GM18951 (cell line): Measurements from ENCODE around the gene FOXP1.

ENCODE experiments used
- POLR2A ChIP-seq: IDR thresholded peaks from 4 replicates; pipeline ENCODE4 v1.6.1; 2011; ENCODE audit warnings: mild to moderate bottlenecking; ENCODE audit not compliant: insufficient read length, insufficient read depth; ENCODE audit errors: extremely low read depth
- in situ Hi-C: fragments of 300-500 bp; cut with MboI; formaldehyde crosslinking; loops from one replicate; pipeline ENCODE4 v1.12.0; 2022; ENCODE audit warnings: low sequenced_read_pairs, mixed read lengths, inconsistent platforms; ENCODE audit not compliant: unreplicated experiment

FOXP1 gene

DNA sequence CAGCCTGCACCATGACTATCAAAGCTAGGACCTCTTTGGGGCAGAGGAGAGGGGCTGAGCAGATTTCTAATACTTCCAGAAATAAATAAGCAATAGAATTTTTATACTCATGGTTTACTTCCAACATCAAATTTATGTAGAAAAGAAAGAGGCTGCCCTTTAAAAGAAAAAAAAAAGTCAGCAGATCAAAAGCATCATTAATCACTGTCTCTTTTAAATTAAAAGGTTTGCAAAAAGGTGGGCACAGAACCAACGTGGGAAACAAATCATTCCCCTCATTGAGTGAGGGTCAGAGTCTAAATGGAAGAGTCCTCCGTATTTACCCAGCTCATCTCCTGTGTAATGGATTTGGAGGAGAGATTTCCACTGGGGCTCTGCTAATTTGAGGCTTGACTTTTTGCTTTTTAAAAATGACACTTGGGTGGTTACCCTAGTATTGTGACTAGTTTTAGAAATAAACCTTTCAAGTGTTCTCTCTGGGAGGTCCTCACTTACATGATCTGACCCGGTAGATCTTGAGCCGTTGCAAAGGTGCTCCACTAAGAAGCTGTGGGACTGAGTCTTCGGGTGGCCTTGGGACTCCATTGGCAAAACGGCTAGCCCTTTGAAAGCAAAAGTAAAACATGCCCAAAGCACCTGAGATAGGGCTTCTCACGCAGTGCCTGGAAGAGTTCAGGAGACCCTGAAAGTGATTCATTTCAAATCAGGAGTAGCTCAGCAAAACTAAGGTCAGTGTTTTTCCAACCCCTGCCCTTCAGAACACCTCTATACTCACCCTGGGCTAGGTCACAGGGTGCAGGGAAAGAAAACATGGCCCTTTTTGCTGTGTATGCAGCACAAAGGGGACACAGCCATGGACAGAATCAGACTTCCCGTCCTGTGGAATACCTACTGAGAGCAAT is 320.9 kb downstream of the FOXP1 start:
- in situ Hi-C loops, result no loop called here
- no peak for TF ChIP-seq POLR2A

DNA sequence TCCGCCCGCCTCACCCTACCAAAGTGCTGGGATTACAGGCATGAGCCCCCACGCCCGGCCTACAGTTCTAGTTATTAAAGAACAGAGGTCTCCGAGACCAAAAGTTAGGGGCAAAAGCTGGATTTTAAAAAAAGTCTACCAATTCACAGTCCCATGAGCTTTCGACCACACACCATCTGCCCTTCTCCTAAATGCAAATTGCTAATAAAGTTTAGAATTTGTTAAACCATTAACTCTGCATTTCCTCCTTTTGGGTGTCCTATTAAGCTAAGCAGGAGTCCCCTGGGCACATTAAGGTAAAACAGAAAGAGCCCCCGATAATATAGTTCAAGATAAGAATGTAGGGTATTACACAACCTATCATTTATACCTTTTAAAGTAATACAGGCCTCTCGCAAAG is 322.7 kb downstream of the FOXP1 start:
- TF ChIP-seq POLR2A, result no peak
- in situ Hi-C loops, result no loop called here

DNA sequence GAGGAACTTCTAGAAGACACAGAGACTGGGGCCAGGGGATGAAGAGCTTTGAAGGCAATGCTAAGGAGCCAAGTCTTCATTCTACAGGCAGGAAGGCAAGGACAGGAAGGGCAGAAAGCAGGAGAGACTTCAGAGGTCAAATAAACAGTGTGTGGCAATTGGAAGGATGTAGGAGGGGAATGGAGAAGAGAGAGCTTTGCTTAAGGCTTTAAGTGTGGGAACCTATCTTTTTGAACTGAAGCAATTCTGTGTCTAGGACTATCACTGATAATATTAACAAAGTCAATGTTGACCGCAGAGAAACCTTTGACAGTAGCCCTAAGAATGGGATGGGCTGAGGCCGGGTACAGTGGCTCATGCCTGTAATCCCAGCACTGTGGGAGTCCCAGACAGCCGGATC is 325.0 kb downstream of the FOXP1 start:
- TF ChIP-seq POLR2A, result no peak
- in situ Hi-C loops, result no loop called here

DNA sequence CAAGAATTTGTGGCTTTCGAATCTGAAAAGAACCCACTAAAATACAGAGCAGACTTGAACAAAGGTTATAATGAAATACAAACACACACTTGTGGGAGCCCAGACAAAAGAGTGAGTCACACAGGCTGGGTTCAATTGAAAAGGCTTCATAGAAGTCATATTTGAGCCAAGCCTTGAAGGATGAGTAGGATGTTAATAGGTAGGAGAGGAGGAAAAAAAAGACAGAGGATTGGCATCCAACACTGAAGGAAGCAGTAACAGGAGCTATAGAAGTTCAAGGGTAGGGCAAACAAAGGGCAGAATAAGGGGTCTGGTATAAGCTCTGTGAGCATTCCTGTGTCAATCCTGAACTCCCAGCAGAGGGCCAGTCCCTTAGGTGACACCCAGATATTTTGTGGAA is 325.4 kb downstream of the FOXP1 start:
- in situ Hi-C loops, result no loop called here
- no peak for TF ChIP-seq POLR2A

DNA sequence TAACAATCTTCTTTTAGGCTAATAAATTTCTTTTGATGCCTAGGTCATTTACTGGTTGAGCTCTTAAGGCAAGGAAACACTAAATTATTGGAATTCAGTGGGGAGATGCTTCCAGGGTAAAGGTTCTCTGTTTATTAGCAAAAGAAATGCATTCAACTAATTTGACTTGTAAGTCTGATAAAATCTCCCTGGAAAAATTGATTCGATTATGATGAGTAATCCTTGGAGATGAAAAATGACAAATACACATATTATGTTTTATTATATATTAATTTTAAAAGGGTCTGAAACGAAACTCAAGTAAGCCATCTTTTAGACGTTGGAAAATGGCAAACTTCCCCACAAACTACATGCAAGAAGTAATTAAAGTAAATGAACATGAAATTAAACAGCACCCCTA is 328.0 kb downstream of the FOXP1 start:
- TF ChIP-seq POLR2A, result no peak
- in situ Hi-C loops, result no loop called here

DNA sequence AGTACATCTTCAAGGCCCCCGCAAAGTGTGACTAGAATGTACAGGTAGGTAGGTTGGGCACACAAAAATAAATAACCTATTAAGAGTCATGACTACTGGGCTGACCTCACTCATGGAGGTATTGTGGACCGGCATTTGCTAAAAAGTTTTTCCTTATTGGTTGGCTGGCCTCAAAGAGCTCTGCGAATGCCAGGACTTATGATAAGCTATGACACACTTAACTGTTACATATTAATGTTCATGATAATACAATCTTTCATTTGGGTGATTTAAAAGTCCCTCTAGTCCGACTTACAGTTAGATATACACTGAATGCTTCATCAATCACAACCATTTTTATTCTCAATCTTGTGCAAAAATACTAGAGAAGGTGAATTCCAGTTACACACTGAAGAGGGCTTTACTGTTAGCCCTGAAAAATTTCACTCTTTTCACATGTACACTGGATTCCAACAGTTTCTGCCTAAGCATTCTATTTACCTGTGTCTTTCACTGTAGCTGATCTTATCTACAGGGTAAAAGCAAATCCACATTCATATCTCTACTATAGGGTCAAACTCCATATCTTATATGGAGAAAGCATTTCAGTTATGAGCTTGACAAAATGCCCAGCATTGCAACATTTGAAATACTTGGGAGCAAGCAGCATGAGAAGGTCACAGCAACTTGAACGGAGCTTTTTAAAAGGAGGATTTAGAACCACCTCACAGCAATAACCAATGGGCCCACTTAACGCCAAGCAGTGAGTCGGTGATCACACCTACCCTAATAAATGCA is 329.1 kb downstream of the FOXP1 start:
- in situ Hi-C loops, result no loop called here
- no peak for TF ChIP-seq POLR2A

DNA sequence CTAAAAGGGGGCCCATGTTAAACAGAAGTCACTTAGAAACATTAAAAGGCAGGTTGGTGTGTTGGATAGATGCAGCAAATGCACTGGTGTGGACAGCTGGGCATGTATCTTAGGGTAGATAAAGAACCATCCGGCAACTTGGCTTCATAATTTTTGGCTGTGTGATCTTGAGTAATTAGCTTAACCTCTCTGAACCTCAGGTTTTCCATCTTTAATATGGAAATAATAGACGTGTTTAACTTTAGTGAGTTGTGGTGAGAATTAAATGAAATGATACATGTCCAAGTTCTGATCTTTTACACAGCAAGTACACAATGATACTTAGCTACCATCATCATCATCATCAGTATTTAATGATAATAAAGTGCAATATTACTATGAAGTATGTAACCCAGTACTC is 330.4 kb downstream of the FOXP1 start:
- TF ChIP-seq POLR2A, result no peak
- in situ Hi-C loops, result no loop called here

DNA sequence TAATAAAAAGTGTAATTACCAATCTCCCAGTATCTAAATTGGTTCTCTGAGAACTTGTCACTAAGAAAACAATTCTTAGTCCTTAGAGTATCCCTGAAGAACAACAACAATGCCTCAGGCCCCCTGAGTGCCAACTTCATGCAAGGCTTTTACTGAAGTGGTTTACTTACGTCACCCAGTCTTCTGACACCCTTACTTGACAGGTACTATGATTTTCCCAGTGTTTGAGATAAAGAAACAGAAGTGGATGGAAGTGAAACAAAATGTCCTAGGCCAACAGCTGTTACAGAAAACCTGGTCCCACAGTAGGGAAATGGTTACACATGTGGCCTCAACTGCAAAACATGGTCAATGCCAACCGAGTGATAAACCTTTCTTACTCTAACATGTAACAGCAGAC is 331.1 kb downstream of the FOXP1 start:
- in situ Hi-C loops, result no loop called here
- TF ChIP-seq POLR2A, result no peak

DNA sequence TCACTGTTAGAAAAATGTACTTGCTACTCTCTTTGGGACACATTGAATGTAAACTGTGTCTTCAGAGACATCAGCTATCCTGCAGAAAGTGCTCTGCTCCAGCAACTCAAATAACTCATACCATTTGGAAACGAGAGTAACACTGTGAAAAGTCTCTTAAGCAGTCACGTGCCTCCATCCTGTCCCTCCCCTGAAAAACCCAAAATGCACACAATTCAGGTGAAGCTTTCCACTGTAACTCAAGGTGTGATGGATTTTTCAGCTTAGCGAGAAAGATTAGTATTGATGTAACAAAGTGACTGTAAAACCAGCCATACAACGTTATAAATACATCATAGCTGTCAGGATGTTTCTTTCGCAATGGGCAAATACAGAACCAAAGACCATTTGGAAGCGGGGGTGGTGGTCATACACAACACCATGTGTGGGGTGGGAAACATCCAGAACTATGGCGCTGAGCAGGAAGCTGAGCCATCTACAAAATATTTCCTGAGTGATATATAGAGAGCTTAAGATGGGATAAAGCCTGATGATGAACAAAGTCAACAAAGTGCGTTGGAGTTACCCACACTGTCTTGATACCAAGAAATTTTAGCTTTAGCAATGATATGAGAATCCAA is 332.3 kb downstream of the FOXP1 start:
- in situ Hi-C loops, result no loop called here

DNA sequence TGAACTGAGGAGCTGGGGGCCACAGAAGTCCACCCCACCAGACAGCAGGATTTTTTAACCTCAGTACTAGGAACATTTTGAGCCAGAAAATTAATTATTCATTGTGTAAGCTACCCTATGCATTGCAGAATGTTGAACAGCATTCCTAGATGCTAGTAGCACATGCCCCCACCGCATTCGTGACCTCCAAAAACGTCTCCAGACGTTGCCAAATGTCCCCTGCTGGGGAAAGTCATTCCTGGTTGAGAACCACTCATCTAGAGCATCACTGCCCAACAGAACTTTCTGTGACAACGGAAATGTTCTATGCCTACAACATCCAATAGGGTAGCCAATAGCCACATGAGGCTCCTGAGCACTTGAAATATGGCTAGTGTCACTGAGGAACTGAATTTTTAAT is 333.5 kb downstream of the FOXP1 start:
- in situ Hi-C loops, result no loop called here
- no peak for TF ChIP-seq POLR2A

More for the DNA sequence above, 332.3 kb downstream of the FOXP1 start:
- TF ChIP-seq POLR2A, result no peak

DNA sequence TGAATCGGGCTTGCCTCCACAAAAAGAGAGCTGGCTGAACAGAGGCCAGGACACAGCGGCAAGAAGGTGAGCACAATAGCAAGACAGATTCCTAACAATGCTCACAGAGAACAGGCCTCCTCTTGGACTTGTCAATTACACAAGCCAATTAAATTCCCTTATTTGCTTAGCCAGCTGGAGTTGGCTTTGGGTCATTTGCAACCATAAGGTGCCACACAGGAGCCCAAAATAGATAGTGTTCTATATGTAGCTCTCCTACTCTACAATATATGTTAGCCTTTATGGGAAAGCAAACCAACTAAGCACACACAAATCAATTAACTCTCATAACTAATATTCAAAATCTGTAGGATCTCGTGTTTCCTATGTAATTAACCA is 335.6 kb downstream of the FOXP1 start:
- TF ChIP-seq POLR2A, result no peak
- in situ Hi-C loops, result no loop called here

DNA sequence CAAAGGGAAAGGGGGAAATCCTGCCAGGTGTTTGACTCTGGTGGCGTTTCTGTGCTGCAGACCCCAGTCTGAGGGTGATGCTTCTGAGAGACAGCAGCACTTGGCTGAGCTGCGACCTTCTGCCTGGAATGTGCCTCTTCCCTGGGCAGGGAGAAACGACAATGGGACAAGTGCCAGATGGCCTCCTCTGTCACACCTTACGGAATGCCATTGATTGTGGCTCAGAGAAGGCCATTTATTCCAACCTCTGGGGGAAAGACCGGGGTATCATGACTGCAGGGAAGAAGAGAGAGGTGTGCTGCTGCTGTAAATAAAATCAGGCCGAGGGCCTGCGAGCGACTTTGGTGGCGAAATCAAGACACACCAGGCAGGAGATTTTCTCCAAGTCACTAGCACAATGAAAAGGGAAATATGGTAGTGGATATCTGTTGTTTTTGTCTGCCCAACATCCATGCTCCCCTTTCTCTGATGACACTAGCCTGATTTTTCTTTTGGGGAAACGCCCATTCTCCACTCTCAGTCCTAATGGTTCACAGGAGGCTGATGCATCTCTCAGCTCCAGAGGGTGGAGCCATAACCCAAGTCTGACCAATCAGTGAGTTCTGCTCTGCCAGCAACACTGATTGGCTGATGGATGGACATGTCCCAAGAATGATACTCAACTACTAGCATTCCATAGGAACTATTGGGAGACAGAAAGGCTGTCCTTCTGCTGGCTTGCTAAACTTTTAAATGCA is 336.1 kb downstream of the FOXP1 start:
- TF ChIP-seq POLR2A, result no peak
- in situ Hi-C loops, result no loop called here
